Fibroblast of lung (primary cell): ENCODE data around the gene BAZ1B.

ENCODE experiments used
- CTCF ChIP-seq, 2 donors: IDR thresholded peaks in 1 of 2; conservative IDR thresholded peaks in 1 of 2; 1 replicate in 1 of 2; 2 replicates in 1 of 2; pipeline ENCODE4 v1.5.1; 2011 to 2012; ENCODE audit warnings: low read length in 2 of 2, control low read depth in 1 of 2, inconsistent platforms in 1 of 2, low read depth in 1 of 2, mild to moderate bottlenecking in 1 of 2
- EZH2 ChIP-seq: IDR thresholded peaks from 2 replicates; pipeline ENCODE4 v1.5.1; 2012; ENCODE audit warnings: low read length, control low read depth, mild to moderate bottlenecking; ENCODE audit errors: missing control alignments

- no peak for TF ChIP-seq CTCF (conservative IDR thresholded peaks at IDR 0.05 in 1 of 2, IDR thresholded peaks at IDR 0.05 in 1 of 2; ENCODE audit: low read depth in 1 of 2, low read length in 2 of 2)
- no peak for TF ChIP-seq EZH2
Observed at GRCh38 chr7:73536479-73536878, 14.4 kb upstream of the BAZ1B start.
